Measurements from ENCODE around the gene TLCD1.

DNA sequence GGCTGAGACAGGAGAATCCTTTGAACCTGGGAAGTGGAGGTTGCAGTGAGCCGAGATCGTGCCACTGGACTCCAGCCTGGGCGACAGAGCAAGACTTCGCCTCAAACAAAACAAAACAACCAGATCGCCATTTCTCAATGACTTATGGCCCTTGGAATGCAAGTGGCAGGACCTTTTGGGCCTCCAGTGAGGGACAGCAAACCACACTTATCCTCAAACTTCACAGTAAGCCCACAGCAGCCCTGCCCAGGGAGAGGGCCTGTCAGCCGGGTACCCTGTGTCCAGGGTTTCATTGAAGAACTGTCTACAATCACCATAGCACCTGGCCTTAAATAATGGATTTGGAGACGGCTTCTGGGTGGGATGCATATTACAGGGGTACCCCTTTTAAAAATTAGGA, 29.5 kb upstream of the TLCD1 start:
- TF ChIP-seq, protein P1, sequence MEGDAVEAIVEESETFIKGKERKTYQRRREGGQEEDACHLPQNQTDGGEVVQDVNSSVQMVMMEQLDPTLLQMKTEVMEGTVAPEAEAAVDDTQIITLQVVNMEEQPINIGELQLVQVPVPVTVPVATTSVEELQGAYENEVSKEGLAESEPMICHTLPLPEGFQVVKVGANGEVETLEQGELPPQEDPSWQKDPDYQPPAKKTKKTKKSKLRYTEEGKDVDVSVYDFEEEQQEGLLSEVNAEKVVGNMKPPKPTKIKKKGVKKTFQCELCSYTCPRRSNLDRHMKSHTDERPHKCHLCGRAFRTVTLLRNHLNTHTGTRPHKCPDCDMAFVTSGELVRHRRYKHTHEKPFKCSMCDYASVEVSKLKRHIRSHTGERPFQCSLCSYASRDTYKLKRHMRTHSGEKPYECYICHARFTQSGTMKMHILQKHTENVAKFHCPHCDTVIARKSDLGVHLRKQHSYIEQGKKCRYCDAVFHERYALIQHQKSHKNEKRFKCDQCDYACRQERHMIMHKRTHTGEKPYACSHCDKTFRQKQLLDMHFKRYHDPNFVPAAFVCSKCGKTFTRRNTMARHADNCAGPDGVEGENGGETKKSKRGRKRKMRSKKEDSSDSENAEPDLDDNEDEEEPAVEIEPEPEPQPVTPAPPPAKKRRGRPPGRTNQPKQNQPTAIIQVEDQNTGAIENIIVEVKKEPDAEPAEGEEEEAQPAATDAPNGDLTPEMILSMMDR (IDR thresholded peaks at IDR 0.05 in 4 of 5, conservative IDR thresholded peaks at IDR 0.05 in 1 of 5), result no peak
- no peak for TF ChIP-seq POLR2A (IDR thresholded peaks at IDR 0.05)

Measured in gastrocnemius medialis (tissue), 4 donors.